CD8-positive, alpha-beta memory T cell (primary cell): ENCODE measurements around the gene WASHC2A. TPM values are rescaled to one million over a fixed set of nuclear protein-coding genes. Genes with fewer than 3 reads are reported as not detected.

Experiments used
- polyA plus RNA-seq: library from polyadenylated mRNA; unstranded; fragments of 300-500 nt; fragmentation: Illumina TruSeq; gene quantifications from one replicate; pipeline ENCODE4 v1.2.3, GENCODE V29; 2021
- total RNA-seq, 2 experiments: library from RNA; stranded (reverse); gene quantifications; one replicate each; pipeline ENCODE4 v1.2.3, GENCODE V29; 2021

Gene WASHC2A
- total and polyA plus RNA-seq, 3 experiments from 2014 or later: 30.9 to 46.1 (median 33.2) TPM

Other genes starting within 250 kb of the WASHC2A start
- gene PARG, start 125.9 kb upstream of the WASHC2A start, total RNA-seq: 10 to 100 TPM; 35.2 to 37.7 TPM
- 17.3 TPM for gene PARG, start 125.9 kb upstream of the WASHC2A start, polyA plus RNA-seq
- gene TIMM23B, start 125.9 kb upstream of the WASHC2A start, total RNA-seq: 10 to 100 TPM; 17.5 to 18.6 TPM
- 15.6 TPM for gene TIMM23B, start 125.9 kb upstream of the WASHC2A start, polyA plus RNA-seq
- 10 to 100 TPM; 14.3 to 14.8 TPM for gene AGAP6, start 79.5 kb upstream of the WASHC2A start, total RNA-seq
- gene AGAP6, start 79.5 kb upstream of the WASHC2A start, polyA plus RNA-seq: 1.8 TPM
- 1 to 10 TPM; 3.2 to 5.4 TPM for gene ASAH2, start 183.6 kb downstream of the WASHC2A start, total RNA-seq
- 0.94 TPM for gene ASAH2, start 183.6 kb downstream of the WASHC2A start, polyA plus RNA-seq